GM23248 (cell line): ENCODE measurements around the gene SCLY. TPM values are rescaled to one million over a fixed set of nuclear protein-coding genes. Genes with fewer than 3 reads are reported as not detected.

Experiments
- DNase-seq: peaks from one replicate; pipeline ENCODE4 v3.0.0-alpha.2; 2015
- H2AFZ ChIP-seq: fragments of 200-600 bp; sonication (generic); 2 replicates; pipeline ENCODE4 v1.6.1; 2016; ENCODE audit warnings: antibody characterized with exemption
- H3F3A ChIP-seq: fragments of 200-600 bp; sonication (generic); 2 replicates; pipeline ENCODE4 v1.6.1; 2016; ENCODE audit warnings: mild to moderate bottlenecking, antibody characterized with exemption, mixed run types; ENCODE audit not compliant: insufficient read depth
- H3K27ac ChIP-seq: fragments of 200-600 bp; sonication (generic); 2 replicates; pipeline ENCODE4 v1.5.1; 2016; ENCODE audit warnings: mild to moderate bottlenecking
- H3K27me3 ChIP-seq: fragments of 200-600 bp; sonication (generic); replicated peaks from 2 replicates; pipeline ENCODE4 v1.6.1; 2016; ENCODE audit warnings: mild to moderate bottlenecking; ENCODE audit not compliant: insufficient read depth
- H3K36me3 ChIP-seq: fragments of 200-600 bp; sonication (generic); 2 replicates; pipeline ENCODE4 v1.6.1; 2016; ENCODE audit warnings: low read depth, mild to moderate bottlenecking
- H3K4me1 ChIP-seq: fragments of 200-600 bp; sonication (generic); 2 replicates; pipeline ENCODE4 v1.6.1; 2016; ENCODE audit warnings: mild to moderate bottlenecking; ENCODE audit not compliant: insufficient read depth
- H3K4me2 ChIP-seq: fragments of 200-600 bp; sonication (generic); one replicate; pipeline ENCODE4 v1.6.1; 2016; ENCODE audit warnings: mild to moderate bottlenecking; ENCODE audit not compliant: unreplicated experiment
- H3K4me3 ChIP-seq: fragments of 200-600 bp; sonication (generic); 2 replicates; pipeline ENCODE4 v1.5.1; 2016; ENCODE audit warnings: mild to moderate bottlenecking
- H3K79me2 ChIP-seq: fragments of 200-600 bp; sonication (generic); 2 replicates; pipeline ENCODE4 v1.6.1; 2016; ENCODE audit warnings: mild to moderate bottlenecking; ENCODE audit not compliant: insufficient read depth
- H3K9ac ChIP-seq: fragments of 200-600 bp; sonication (generic); 2 replicates; pipeline ENCODE4 v1.6.1; 2016; ENCODE audit warnings: mild to moderate bottlenecking
- H3K9me2 ChIP-seq: fragments of 200-600 bp; sonication (generic); 2 replicates; pipeline ENCODE4 v1.6.1; 2016; ENCODE audit warnings: mixed run types, mild to moderate bottlenecking, moderate library complexity; ENCODE audit not compliant: insufficient read depth
- H3K9me3 ChIP-seq: fragments of 200-600 bp; sonication (generic); one replicate; pipeline ENCODE4 v1.6.1; 2017; ENCODE audit warnings: low read depth
- H4K20me1 ChIP-seq: fragments of 200-600 bp; sonication (generic); 2 replicates; pipeline ENCODE4 v1.6.0; 2016; ENCODE audit not compliant: insufficient read depth
- EZH2 ChIP-seq: fragments of 200-600 bp; sonication (generic); IDR thresholded peaks from 2 replicates; pipeline ENCODE4 v1.6.1; 2018; ENCODE audit warnings: antibody characterized with exemption, mild to moderate bottlenecking; ENCODE audit not compliant: insufficient read depth, poor library complexity, severe bottlenecking
- EZH2phosphoT487 ChIP-seq: fragments of 200-600 bp; sonication (generic); IDR thresholded peaks from 2 replicates; pipeline ENCODE4 v1.6.1; 2018; ENCODE audit warnings: antibody characterized with exemption, moderate library complexity, mild to moderate bottlenecking, low read depth; ENCODE audit not compliant: insufficient read depth
- WGBS, 2 experiments: methylation state at CpG; one replicate each; pipeline ENCODE4 v1.1.6; 2015 to 2017; ENCODE audit warnings: low lambda C conversion rate in 2 of 2, low coverage in 1 of 2; ENCODE audit errors: missing lambda C conversion rate in 2 of 2; 5-methylcytosine and 5-hydroxymethylcytosine counted together
- in situ Hi-C: fragments of 300-500 bp; cut with MboI; formaldehyde crosslinking; loops from 2 replicates; pipeline ENCODE4 v1.15.0; 2020
- polyA plus RNA-seq: library from polyadenylated mRNA; unstranded; fragments of >200 nt; fragmentation: Nextera tagmentation; extraction: Ambion mirVana; gene quantifications from 2 replicates; pipeline ENCODE4 v1.2.1, GENCODE V29; 2016
- total RNA-seq: library from RNA; depleted of rRNA; stranded (reverse); fragments of >200 nt; shearing (Covaris generic); gene quantifications from 2 replicates; pipeline ENCODE4 v1.2.3, GENCODE V29; 2014

SCLY gene
- total and polyA plus RNA-seq, 2 experiments from 2014 or later, result 10.3 to 14.8 TPM

DNA sequence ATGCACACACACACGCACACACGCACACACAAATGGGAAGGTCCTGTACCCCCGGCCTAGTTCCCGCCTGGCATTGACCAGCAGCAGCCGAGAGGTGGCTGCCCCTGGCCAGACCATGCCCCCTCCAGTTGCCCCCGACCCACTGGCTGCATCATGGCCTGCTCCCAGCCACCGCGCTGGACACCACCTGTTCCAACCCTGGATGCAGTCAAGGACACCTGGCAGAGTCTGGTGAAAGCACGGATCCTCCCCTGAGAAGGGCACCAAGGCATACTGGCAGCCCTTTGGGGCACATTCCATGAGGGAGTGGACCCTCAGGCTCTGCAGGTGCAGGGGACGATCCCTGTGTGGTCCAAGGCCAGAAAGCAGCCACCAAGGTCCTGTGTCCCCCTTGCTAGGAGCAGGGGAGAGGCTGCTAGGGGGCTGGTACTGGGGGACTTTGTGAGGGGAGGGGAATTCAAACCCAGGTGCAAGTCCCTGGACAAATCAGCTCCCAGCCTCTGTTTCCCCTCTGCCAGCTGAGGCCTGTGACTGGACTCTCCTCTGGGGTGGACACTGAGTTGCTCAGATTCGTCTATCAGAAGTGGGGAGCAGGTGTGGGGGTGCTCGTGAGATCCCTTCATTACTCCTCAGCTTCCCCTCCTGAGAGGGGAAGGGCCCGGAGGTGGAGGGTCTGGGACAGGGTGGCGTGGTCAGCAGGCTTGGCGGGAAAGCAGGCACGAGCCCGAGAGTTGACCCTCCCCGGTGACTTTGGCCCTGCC is 42.8 kb downstream of the SCLY start:
- Histone ChIP-seq H3F3A (no peaks in the 10 kb centered on the region), H3K79me2 (no peaks in the 10 kb centered on the region), H3K27me3 (no peaks in the 10 kb centered on the region), H3K36me3 (no peaks in the 10 kb centered on the region), H3K9ac (no peak overlapping the region), H3K4me2 (no peak overlapping the region), H3K27ac (no peak overlapping the region), H4K20me1 (no peaks in the 10 kb centered on the region), H3K4me3 (no peak overlapping the region), H2AFZ (no peak overlapping the region), H3K4me1 (no peaks in the 10 kb centered on the region), H3K9me2 (no peaks in the 10 kb centered on the region), H3K9me3 (no peaks in the 10 kb centered on the region)
- DNase-seq, result no peak
- in situ Hi-C loops, result no loop called here
- WGBS, 2 experiments, result 73 to 75% methylated on average over 18 of the region's 18 CpGs
- no peak for TF ChIP-seq EZH2

DNA sequence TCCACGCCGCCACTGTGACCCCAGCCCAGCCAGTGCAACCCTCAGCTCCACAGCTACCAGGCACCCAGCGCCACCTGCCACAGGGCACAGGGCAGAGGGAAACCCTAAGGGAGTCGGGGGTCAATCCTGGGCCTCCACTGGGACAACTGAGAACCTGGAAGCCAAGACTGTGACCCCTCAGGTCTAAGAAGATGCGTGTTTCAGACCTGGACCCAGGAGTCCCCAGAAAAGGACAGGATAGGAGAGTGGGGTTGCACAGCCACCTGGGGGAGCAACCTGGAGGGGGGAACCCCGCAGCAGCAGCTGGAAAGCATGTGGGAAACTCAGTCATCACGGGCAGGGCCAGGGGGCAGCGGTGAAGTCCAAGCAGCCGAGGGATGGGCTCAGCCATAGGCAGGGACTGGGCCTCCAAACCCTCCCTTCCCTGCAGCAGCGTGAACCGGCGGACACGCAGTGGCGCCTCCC is 43.5 kb downstream of the SCLY start:
- no peaks in the 10 kb centered on the region for H3K36me3 ChIP-seq
- no peaks in the 10 kb centered on the region for H3F3A ChIP-seq
- no peak overlapping the region for H3K9ac ChIP-seq
- 63 to 75% methylated on average over 14 of the region's 14 CpGs for WGBS, 2 experiments
- no peaks in the 10 kb centered on the region for H3K79me2 ChIP-seq
- no peak overlapping the region for H3K4me3 ChIP-seq
- no peak overlapping the region for H3K4me2 ChIP-seq
- in situ Hi-C loops, result no loop called here
- no peaks in the 10 kb centered on the region for H3K27me3 ChIP-seq
- no peak for TF ChIP-seq EZH2phosphoT487
- TF ChIP-seq EZH2, result no peak
- H2AFZ ChIP-seq, result no peak overlapping the region
- no peaks in the 10 kb centered on the region for H3K4me1 ChIP-seq
- no peaks in the 10 kb centered on the region for H3K9me3 ChIP-seq
- no peaks in the 10 kb centered on the region for H4K20me1 ChIP-seq
- no peaks in the 10 kb centered on the region for H3K9me2 ChIP-seq
- DNase-seq, result no peak
- no peak overlapping the region for H3K27ac ChIP-seq

DNA sequence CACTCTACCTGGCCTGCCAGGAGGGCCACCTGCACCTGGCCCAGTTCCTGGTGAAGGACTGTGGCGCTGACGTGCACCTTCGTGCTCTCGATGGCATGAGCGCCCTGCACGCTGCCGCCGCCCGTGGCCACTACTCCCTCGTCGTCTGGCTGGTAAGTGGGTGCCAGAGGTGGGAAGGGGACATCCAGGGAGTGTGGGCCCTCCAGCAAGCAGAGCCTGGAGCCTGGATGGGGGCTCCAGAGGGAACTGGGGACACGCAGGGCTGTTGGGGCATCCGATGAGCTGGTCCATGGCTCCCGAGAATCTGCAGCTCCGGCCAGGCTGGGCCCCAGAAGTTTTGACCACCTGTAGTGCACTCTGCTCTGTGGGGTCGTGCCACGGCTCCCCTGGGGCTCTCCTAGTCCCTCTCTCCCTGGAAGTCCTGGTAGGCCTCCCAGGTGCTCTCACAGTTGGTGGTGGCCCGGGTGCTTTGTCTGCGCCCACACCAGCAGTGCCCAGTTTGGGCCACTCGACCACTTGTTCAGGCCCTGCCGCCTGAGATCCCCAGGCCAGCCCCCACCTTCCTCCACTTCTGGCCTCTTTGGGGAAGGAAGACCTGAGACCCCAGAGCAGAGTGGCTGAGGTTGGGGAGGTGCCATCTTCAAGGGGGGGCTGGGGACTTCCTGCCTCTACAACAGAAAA is 44.0 kb downstream of the SCLY start:
- 84 to 87% methylated on average over 21 of the region's 21 CpGs for WGBS, 2 experiments
- Histone ChIP-seq H2AFZ (no peak overlapping the region), H3K4me1 (no peaks in the 10 kb centered on the region), H3K27ac (no peak overlapping the region), H4K20me1 (no peaks in the 10 kb centered on the region), H3K79me2 (no peaks in the 10 kb centered on the region), H3K4me2 (no peak overlapping the region), H3K36me3 (no peaks in the 10 kb centered on the region), H3K9me2 (no peaks in the 10 kb centered on the region), H3K27me3 (no peaks in the 10 kb centered on the region), H3F3A (no peaks in the 10 kb centered on the region), H3K4me3 (no peak overlapping the region), H3K9ac (no peak overlapping the region), H3K9me3 (no peaks in the 10 kb centered on the region)
- DNase-seq, result no peak
- in situ Hi-C loops, result no loop called here
- TF ChIP-seq EZH2phosphoT487 (no peak), EZH2 (no peak)

DNA sequence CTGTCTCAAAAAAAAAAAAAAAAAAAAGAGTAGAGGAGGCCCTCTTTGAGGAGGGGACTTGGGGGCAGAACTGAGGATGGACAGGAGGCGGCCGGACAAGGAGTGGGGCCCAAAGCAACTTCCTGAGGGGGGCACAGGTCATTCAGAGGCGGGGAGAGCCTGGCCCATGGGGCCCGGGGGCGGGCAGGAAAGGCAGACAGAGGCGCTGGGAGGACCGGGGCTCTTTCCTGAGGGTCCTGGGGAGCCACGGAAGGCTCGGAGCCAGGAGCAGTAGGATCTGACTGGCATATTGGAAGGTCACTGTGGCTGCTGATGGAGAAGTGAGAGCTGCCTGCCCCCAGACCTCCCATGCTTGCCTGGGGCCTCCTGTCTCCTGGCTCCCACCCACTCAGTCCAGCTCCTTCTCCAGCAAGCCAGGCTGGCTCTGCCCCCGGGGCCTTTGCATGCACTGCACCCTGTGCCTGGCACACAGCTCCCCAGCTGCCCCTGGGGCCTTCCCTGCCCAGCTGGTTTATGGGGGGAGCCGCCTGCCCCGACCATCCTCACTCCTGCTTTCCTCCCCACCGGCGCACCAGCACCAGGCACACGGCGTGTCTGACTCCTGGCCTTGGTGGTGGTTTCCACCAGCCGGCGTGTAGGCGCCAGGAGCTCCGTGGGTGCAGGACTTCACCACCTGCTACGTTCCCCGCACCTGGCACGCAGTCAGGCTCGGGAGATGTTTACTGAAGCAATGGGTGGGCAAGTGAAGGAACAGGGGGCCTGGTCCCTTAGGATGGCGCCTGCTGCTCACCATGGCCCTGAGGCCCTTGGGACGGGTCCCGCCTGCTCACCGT is 44.9 kb downstream of the SCLY start:
- H3K4me2 ChIP-seq, result no peak overlapping the region
- no peaks in the 10 kb centered on the region for H3K4me1 ChIP-seq
- TF ChIP-seq EZH2phosphoT487 (no peak), EZH2 (no peak)
- no peaks in the 10 kb centered on the region for H4K20me1 ChIP-seq
- in situ Hi-C loops, result no loop called here
- H3K36me3 ChIP-seq, result no peaks in the 10 kb centered on the region
- no peaks in the 10 kb centered on the region for H3K27me3 ChIP-seq
- WGBS, 2 experiments, result 83 to 86% methylated on average over 21 to 28 of the region's 28 CpGs
- H3K9ac ChIP-seq, result no peak overlapping the region
- H3K79me2 ChIP-seq, result no peaks in the 10 kb centered on the region
- no peak overlapping the region for H3K4me3 ChIP-seq
- no peaks in the 10 kb centered on the region for H3K9me3 ChIP-seq
- H3F3A ChIP-seq, result no peaks in the 10 kb centered on the region
- H3K9me2 ChIP-seq, result no peaks in the 10 kb centered on the region
- H3K27ac ChIP-seq, result no peak overlapping the region
- DNase-seq, result no peak
- H2AFZ ChIP-seq, result no peak overlapping the region
